ENCODE data around the gene DDX1. TPM values are rescaled to one million over a fixed set of nuclear protein-coding genes. Genes with fewer than 3 reads are reported as not detected.
"Not testable (repeated sequence)": the region's sequence is repeated elsewhere in the genome, so short reads cannot be mapped to it uniquely, and the experiment has no call there.

The DDX1 gene
- total RNA-seq, 1 experiment from 2014 or later: 70.7 TPM

DNA sequence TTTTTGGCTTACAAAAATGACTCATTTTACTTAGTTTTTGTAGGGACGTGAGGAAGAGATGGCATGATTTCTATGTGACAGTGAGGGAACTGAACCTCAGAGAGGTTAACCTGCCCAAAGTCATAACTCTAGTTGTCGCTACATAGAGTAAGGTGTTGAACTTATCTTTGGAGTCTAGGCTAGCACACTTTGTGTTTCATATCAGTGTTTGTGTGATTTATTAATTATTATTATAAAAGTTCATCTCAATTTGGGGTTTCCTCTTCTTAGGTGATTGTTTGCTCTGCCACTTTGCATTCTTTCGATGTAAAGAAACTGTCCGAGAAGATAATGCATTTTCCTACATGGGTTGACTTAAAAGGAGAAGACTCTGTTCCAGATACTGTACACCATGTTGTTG, 28.3 kb downstream of the DDX1 start:
- Histone ChIP-seq H3K4me3 (no peak overlapping the region), H3K4me2 (no peak overlapping the region), H3F3A (ENCODE audit: insufficient read depth, low read depth) (no peaks in the 10 kb centered on the region; the same call in 1 of the 2 replicates), H3K9me3 (ENCODE audit: insufficient read depth, low read depth) (no peaks in the 10 kb centered on the region), H3K9me2 (ENCODE audit: insufficient read depth) (no peaks in the 10 kb centered on the region), H3K27me3 (ENCODE audit: insufficient read depth, low read depth) (no peaks in the 10 kb centered on the region), H3K27ac (no peak overlapping the region), H3K4me1 (replicated peaks; ENCODE audit: insufficient read depth) (no peaks in the 10 kb centered on the region), H2AFZ (no peak overlapping the region), H3K79me2 (ENCODE audit: low read depth) (no peaks in the 10 kb centered on the region), H3K36me3 (ENCODE audit: low read depth) (peaks cover 54% of the 10 kb centered on the region), H4K20me1 (ENCODE audit: insufficient read depth) (peaks cover 7% of the 10 kb centered on the region; the same call in 1 of the 2 replicates)
- BruUV-seq (replicated peaks): no TSS peak
- ChIA-PET CTCF (no interaction called here), POLR2A (ENCODE audit: unreplicated experiment) (no interaction called here)
- no peak for DNase-seq
- TF ChIP-seq EZH2 (IDR thresholded peaks at IDR 0.05; ENCODE audit: low read depth): no peak
- TF ChIP-seq, protein P1, sequence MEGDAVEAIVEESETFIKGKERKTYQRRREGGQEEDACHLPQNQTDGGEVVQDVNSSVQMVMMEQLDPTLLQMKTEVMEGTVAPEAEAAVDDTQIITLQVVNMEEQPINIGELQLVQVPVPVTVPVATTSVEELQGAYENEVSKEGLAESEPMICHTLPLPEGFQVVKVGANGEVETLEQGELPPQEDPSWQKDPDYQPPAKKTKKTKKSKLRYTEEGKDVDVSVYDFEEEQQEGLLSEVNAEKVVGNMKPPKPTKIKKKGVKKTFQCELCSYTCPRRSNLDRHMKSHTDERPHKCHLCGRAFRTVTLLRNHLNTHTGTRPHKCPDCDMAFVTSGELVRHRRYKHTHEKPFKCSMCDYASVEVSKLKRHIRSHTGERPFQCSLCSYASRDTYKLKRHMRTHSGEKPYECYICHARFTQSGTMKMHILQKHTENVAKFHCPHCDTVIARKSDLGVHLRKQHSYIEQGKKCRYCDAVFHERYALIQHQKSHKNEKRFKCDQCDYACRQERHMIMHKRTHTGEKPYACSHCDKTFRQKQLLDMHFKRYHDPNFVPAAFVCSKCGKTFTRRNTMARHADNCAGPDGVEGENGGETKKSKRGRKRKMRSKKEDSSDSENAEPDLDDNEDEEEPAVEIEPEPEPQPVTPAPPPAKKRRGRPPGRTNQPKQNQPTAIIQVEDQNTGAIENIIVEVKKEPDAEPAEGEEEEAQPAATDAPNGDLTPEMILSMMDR (conservative IDR thresholded peaks at IDR 0.05): no peak
- intact Hi-C loops (cut with micrococcal nuclease; ENCODE audit: unreplicated experiment): no loop called here

DNA sequence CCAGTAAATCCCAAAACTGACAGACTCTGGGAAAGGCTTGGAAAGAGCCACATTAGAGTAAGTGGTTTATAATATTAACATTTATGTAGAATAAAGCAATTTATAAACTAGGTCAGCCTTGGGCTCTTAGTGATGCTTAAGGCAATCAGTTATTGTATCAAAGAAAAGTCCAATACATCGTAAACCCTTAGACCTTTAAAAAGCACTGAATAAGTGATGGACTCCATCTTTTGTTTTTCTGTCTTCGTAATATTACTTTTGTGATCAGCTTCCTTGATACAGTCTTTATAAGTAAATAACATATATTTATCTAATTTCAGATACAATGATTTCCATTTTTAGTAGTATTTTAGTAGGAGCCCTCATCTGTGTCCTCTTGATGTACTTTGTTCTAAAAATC, 28.7 kb downstream of the DDX1 start:
- Histone ChIP-seq H3K4me1 (replicated peaks; ENCODE audit: insufficient read depth) (no peaks in the 10 kb centered on the region), H3K9me2 (ENCODE audit: insufficient read depth) (no peaks in the 10 kb centered on the region), H3F3A (ENCODE audit: insufficient read depth, low read depth) (no peaks in the 10 kb centered on the region; the same call in 1 of the 2 replicates), H3K27ac (no peak overlapping the region), H3K36me3 (ENCODE audit: low read depth) (peaks cover 51% of the 10 kb centered on the region), H3K9me3 (ENCODE audit: insufficient read depth, low read depth) (no peaks in the 10 kb centered on the region), H3K79me2 (ENCODE audit: low read depth) (no peaks in the 10 kb centered on the region), H4K20me1 (ENCODE audit: insufficient read depth) (peaks cover 11% of the 10 kb centered on the region; the same call in 1 of the 2 replicates), H3K27me3 (ENCODE audit: insufficient read depth, low read depth) (no peaks in the 10 kb centered on the region), H3K4me3 (no peak overlapping the region), H2AFZ (no peak overlapping the region), H3K4me2 (no peak overlapping the region)
- POLR2A ChIA-PET (ENCODE audit: unreplicated experiment): no interaction called here
- BruUV-seq (replicated peaks): no TSS peak
- no peak for DNase-seq
- CTCF ChIA-PET: no interaction called here
- TF ChIP-seq EZH2 (IDR thresholded peaks at IDR 0.05; ENCODE audit: low read depth): no peak
- TF ChIP-seq, protein P1 (conservative IDR thresholded peaks at IDR 0.05): no peak
- intact Hi-C loops (cut with micrococcal nuclease; ENCODE audit: unreplicated experiment): no loop called here

DNA sequence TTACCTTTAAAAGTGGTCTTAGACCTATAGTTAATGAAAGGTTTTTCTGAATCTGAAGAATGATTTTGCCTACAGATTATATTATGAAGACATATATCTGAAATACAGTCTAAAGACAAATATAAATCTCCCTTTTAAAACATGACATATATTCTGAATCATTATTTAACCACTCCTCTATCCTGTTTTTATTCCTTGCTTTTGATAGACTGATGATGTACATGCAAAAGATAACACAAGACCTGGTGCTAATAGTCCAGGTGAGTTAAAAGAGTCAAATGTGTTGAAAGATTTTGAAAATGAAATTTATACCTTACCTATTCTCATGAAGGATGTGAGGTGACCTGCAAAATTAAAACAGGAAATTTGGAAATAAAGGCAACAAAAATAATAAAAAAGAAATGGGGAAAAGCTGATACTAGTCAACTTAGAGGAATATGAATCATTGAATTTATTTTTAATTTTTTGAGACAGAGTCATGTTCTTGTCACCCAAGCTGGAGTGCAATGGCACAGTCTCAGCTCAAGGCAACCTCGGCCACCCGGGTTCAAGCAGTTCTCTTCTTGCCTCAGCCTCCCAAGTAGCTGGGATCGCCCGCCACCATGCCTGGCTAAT, 29.3 kb downstream of the DDX1 start:
- Histone ChIP-seq H3K27ac (no peak overlapping the region), H3K79me2 (ENCODE audit: low read depth) (no peaks in the 10 kb centered on the region), H3K9me2 (ENCODE audit: insufficient read depth) (no peaks in the 10 kb centered on the region), H3K4me1 (replicated peaks; ENCODE audit: insufficient read depth) (no peaks in the 10 kb centered on the region), H3K9me3 (ENCODE audit: insufficient read depth, low read depth) (no peaks in the 10 kb centered on the region), H3F3A (ENCODE audit: insufficient read depth, low read depth) (no peaks in the 10 kb centered on the region), H3K27me3 (ENCODE audit: insufficient read depth, low read depth) (no peaks in the 10 kb centered on the region), H3K36me3 (ENCODE audit: low read depth) (peaks cover 49% of the 10 kb centered on the region), H4K20me1 (ENCODE audit: insufficient read depth) (peaks cover 12% of the 10 kb centered on the region; the same call in 1 of the 2 replicates), H3K4me2 (no peak overlapping the region), H2AFZ (no peak overlapping the region), H3K4me3 (no peak overlapping the region)
- intact Hi-C loops (cut with micrococcal nuclease; ENCODE audit: unreplicated experiment): no loop called here
- no peak for DNase-seq
- ChIA-PET POLR2A (ENCODE audit: unreplicated experiment) (no interaction called here), CTCF (no interaction called here)
- BruUV-seq (replicated peaks): no TSS peak
- TF ChIP-seq EZH2 (IDR thresholded peaks at IDR 0.05; ENCODE audit: low read depth): no peak
- TF ChIP-seq, protein P1 (conservative IDR thresholded peaks at IDR 0.05): no peak

DNA sequence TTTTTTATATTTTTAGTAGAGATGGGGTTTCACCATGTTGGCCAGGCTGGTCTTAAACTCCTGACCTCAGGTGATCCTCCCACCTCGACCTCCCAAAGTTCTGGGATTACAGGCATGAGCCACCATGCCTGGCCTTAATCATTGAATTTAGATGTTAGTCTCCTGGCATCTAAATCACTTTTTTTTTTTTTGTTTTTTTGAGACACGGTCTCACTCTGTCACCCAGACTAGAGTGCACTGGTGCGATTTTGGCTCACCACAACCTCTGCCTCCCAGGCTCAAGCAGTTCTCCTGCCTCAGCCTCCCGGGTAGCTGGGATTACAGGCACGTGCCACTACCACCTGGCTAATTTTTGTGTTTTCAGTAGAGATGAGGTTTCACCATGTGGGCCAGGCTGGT, 29.8 kb downstream of the DDX1 start:
- H3K9me3 ChIP-seq (ENCODE audit: insufficient read depth, low read depth); H3K27me3 ChIP-seq (ENCODE audit: insufficient read depth, low read depth); H3K4me1 ChIP-seq (replicated peaks; ENCODE audit: insufficient read depth); H3K27ac ChIP-seq; CTCF ChIA-PET; H3K9me2 ChIP-seq (ENCODE audit: insufficient read depth); intact Hi-C loops (cut with micrococcal nuclease; ENCODE audit: unreplicated experiment); POLR2A ChIA-PET (ENCODE audit: unreplicated experiment); H3K79me2 ChIP-seq (ENCODE audit: low read depth); H3K4me3 ChIP-seq; H3K4me2 ChIP-seq; DNase-seq; BruUV-seq (replicated peaks); H2AFZ ChIP-seq; H3F3A ChIP-seq (ENCODE audit: insufficient read depth, low read depth): not testable (repeated sequence)
- peaks cover 14% of the 10 kb centered on the region; the same call in 1 of the 2 replicates for H4K20me1 ChIP-seq (ENCODE audit: insufficient read depth)
- peaks cover 49% of the 10 kb centered on the region for H3K36me3 ChIP-seq (ENCODE audit: low read depth)
